ENCODE data around the gene YARS1. TPM values are rescaled to one million over a fixed set of nuclear protein-coding genes. Genes with fewer than 3 reads are reported as not detected.
A peak's percentile ranks its signal among the peaks of the same experiment; 100 is the strongest.

The YARS1 gene
- polyA plus RNA-seq, 1 donor from 2014 or later: 49.4 TPM

DNA sequence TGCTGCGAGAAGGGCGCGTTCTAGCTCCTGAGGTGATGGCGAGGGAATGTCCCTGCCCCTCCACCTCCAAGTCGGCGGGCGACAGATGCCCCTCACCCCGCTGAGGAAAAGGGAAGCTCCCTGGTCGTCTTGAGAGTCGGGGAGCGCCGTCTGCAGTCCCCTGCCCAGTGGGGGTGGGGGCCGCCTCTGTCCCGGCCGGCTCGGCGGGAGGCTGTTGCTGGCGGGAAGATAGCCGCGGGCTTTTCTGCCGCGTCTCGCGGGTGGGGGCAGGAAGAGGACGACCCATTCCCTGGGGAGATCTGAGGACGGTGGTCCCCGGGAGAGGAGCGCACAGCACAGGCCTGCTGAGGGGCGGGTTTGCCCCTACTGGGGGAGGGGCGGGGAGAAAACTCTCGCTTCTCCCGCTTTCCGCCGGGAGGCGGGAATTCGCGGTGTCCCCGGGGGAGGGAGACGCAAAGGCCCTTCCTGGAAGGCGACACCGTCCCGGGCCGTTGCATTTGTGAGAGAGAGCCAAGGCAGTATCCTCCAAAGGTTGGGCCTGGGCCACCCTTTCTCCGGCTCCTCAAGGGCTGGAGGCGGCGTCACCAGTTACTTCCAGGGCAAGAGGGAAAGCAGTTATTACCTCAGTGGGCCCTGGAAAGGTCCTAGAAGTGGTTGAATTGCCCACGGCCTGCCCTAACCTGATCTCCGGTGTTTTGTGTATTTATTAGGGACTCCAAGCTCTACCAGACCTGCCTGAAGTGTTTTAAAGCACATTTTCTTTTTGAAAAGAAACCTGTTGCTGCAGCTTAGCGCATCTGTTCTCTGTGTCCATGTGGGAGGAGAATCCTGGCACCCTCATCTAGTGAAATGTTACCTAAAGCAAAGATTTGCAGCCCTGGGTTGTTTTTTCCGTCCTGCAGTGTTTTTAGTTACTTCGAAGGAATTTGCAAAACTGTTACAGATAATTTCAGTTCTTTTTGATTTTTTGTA lies 943 bp upstream of the YARS1 start:
- Histone ChIP-seq H3K79me2 (replicated peaks; ENCODE audit: insufficient read depth, low read length) (peaks cover 48% of the 10 kb centered on the region), H3K9me3 (ENCODE audit: low read length) (no peaks in the 10 kb centered on the region), H3F3A (ENCODE audit: insufficient read depth, low read length, poor library complexity, severe bottlenecking) (peaks cover 6% of the 10 kb centered on the region), H3K36me3 (ENCODE audit: insufficient read depth, low read length) (no peaks in the 10 kb centered on the region), H2AFZ (ENCODE audit: low read depth, low read length) (peak overlapping the region; percentile 93), H3K27me3 (ENCODE audit: insufficient read depth, low read depth, low read length) (no peaks in the 10 kb centered on the region), H3K4me2 (ENCODE audit: low read length) (peak overlapping the region; percentile 98), H3K4me3 (ENCODE audit: low read length) (peak overlapping the region; percentile 99), H3K9me2 (ENCODE audit: insufficient read depth, low read length) (no peaks in the 10 kb centered on the region), H3K9ac (ENCODE audit: low read length) (peak overlapping the region; percentile 95), H4K20me1 (ENCODE audit: insufficient read depth) (no peaks in the 10 kb centered on the region), H3K27ac (ENCODE audit: low read length) (peak overlapping the region; percentile 94)
- TF ChIP-seq POLR2AphosphoS5 (IDR thresholded peaks at IDR 0.05): no peak
- no peak for TF ChIP-seq SMC3 (conservative IDR thresholded peaks at IDR 0.05; ENCODE audit: poor library complexity)
- peak; percentile 49 for TF ChIP-seq TAF1 (IDR thresholded peaks at IDR 0.05; ENCODE audit: low read depth)

DNA sequence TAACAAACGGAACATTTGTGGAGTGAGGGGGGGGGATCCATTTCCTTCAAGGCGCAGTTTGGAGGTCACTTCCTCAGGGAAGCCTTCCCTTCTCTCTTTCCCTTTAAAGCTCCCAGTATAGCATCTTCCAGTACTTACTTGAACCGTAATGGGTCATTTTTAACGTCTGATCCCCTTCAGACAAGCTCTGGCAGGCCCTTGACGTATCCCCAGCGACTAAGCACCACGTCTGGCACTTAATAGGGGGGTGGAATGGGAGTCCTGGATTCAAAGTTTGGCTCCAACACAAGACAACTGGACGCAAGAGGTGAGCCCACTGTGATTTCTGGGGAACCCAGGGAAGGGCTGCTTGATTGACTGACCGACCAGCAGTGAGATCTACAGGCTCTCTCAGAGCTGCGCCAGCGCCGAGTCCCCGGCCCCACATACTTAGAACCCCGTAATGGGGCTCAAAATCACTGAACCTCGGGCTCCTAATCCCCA lies 441 bp downstream of the YARS1 start:
- peak overlapping the region; percentile 83 for H3K9ac ChIP-seq (ENCODE audit: low read length)
- peaks cover 6% of the 10 kb centered on the region for H3F3A ChIP-seq (ENCODE audit: insufficient read depth, low read length, poor library complexity, severe bottlenecking)
- no peaks in the 10 kb centered on the region for H3K9me2 ChIP-seq (ENCODE audit: insufficient read depth, low read length)
- peak overlapping the region; percentile 82 for H3K4me2 ChIP-seq (ENCODE audit: low read length)
- H4K20me1 ChIP-seq (ENCODE audit: insufficient read depth): no peaks in the 10 kb centered on the region
- TF ChIP-seq CTCF (IDR thresholded peaks at IDR 0.05; ENCODE audit: poor library complexity, severe bottlenecking): no peak
- no peak for TF ChIP-seq REST (IDR thresholded peaks at IDR 0.05; ENCODE audit: borderline replicate concordance)
- no peak for TF ChIP-seq EZH2 (IDR thresholded peaks at IDR 0.05; ENCODE audit: borderline replicate concordance, insufficient read depth, low read length, poor library complexity, severe bottlenecking)
- TF ChIP-seq RAD21 (conservative IDR thresholded peaks at IDR 0.05): no peak
- no peak for TF ChIP-seq TAF1 (IDR thresholded peaks at IDR 0.05; ENCODE audit: low read depth)
- no peak for TF ChIP-seq POLR2AphosphoS5 (IDR thresholded peaks at IDR 0.05)
- TF ChIP-seq MXI1 (conservative IDR thresholded peaks at IDR 0.05; ENCODE audit: poor library complexity, severe bottlenecking): no peak
- TF ChIP-seq SMC3 (conservative IDR thresholded peaks at IDR 0.05; ENCODE audit: poor library complexity): no peak
- TF ChIP-seq EP300 (conservative IDR thresholded peaks at IDR 0.05; ENCODE audit: poor library complexity, severe bottlenecking): no peak
- H3K9me3 ChIP-seq (ENCODE audit: low read length): no peaks in the 10 kb centered on the region
- H3K27ac ChIP-seq (ENCODE audit: low read length): peak overlapping the region; percentile 69
- H3K36me3 ChIP-seq (ENCODE audit: insufficient read depth, low read length): no peaks in the 10 kb centered on the region
- H3K4me3 ChIP-seq (ENCODE audit: low read length): peak overlapping the region; percentile 99
- peak overlapping the region; percentile 61 for H2AFZ ChIP-seq (ENCODE audit: low read depth, low read length)
- peaks cover 50% of the 10 kb centered on the region for H3K79me2 ChIP-seq (replicated peaks; ENCODE audit: insufficient read depth, low read length)
- no peaks in the 10 kb centered on the region for H3K27me3 ChIP-seq (ENCODE audit: insufficient read depth, low read depth, low read length)

All from neural cell (in vitro differentiated cells).